ENCODE measurements around the gene KMT2B. TPM values are rescaled to one million over a fixed set of nuclear protein-coding genes. Genes with fewer than 3 reads are reported as not detected.

Gene KMT2B
- total and polyA plus RNA-seq, 2 of the 8 experiments (the other 6 are each of a cell fraction or from before 2014, with no cell fraction given), result 26.7 to 38.6 TPM

DNA sequence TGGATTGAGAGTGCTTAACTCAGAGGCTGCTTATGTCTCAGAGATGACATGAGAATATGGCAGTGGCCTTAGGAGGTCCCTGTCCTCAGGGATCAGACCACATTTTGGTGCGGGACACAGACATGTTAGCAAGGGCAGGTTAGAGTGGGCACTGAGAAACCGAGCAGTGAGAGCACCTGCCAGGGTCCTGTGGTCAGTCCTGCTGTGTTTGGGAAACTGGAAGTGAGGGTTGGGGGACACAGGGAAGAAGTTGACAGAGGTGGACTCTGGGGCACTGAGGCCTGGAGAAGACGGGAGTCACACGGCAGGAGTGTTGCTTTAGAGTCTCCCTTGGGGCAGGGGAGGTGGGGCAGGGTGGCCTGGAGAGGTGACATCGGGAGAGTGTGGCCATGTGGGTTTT lies 17.1 kb downstream of the KMT2B start:
- peaks cover 11 to 57% (median 44%) of the 10 kb centered on the region in 4 experiments; a peak in 7 of 8 replicates for H3K36me3 ChIP-seq (ENCODE audit: control insufficient read depth in 2 of 4, insufficient read depth in 4 of 4, low read length in 3 of 4)
- H3K4me1 ChIP-seq (replicated peaks in 1 of 4; ENCODE audit: control insufficient read depth in 3 of 4, insufficient read depth in 4 of 4, low read length in 3 of 4), result peaks cover 0 to 3% (median 0%) of the 10 kb centered on the region in 4 experiments; a peak in 2 of 7 replicates
- no peak overlapping the region for H4K8ac ChIP-seq (ENCODE audit: extremely low read depth, insufficient read depth, low read length)
- H2BK12ac ChIP-seq (ENCODE audit: low read depth, low read length), result no peak overlapping the region
- H3K4me2 ChIP-seq (ENCODE audit: insufficient read depth in 1 of 2, low read depth in 2 of 2, low read length in 2 of 2), result no peak overlapping the region
- no peak overlapping the region for H3K23ac ChIP-seq (ENCODE audit: insufficient read length)
- FAIRE-seq, result no peak
- H2BK20ac ChIP-seq (ENCODE audit: low read length), result no peak overlapping the region
- no peak overlapping the region for H2BK120ac ChIP-seq (replicated peaks; ENCODE audit: low read depth, low read length)
- no peaks in the 10 kb centered on the region for H3K79me2 ChIP-seq (ENCODE audit: control insufficient read depth in 1 of 2, insufficient read depth in 2 of 2, low read length in 2 of 2)
- no peak overlapping the region for H2BK15ac ChIP-seq (ENCODE audit: low read length)
- H3K23me2 ChIP-seq (ENCODE audit: low read depth, low read length), result peaks cover 1% of the 10 kb centered on the region; the same call in 1 of the 2 replicates
- no peak overlapping the region for H4K91ac ChIP-seq (replicated peaks; ENCODE audit: insufficient read length, low read length)
- ChIA-PET CTCF (ENCODE audit: partially characterized antibody) (interaction anchor here (0.9 to 8.9 kb wide), 3 partner anchors 9 to 83 kb away, joined by 4 to 80 read pairs (median 7); no protein-coding TSS in a partner anchor), POLR2A (ENCODE audit: partially characterized antibody) (interaction anchor here (1.2 to 7.6 kb wide), 4 partner anchors 9 to 15 kb away, joined by 4 to 54 read pairs (median 22); partner anchors contain the start of genes LIN37, PSENEN and U2AF1L4)
- H3K9ac ChIP-seq (replicated peaks in 1 of 4; ENCODE audit: extremely low read depth in 1 of 4, low read depth in 3 of 4, low read length in 3 of 4), result no peak overlapping the region
- peaks cover 7 to 19% of the 10 kb centered on the region in 2 experiments for H4K20me1 ChIP-seq (replicated peaks in 1 of 2; ENCODE audit: control insufficient read depth in 1 of 2, insufficient read depth in 2 of 2, low read length in 2 of 2)
- no peak overlapping the region for H3K27ac ChIP-seq (ENCODE audit: low read depth, low read length)
- H3K79me1 ChIP-seq (ENCODE audit: low read depth, low read length), result no peaks in the 10 kb centered on the region
- no peak overlapping the region for H2AFZ ChIP-seq (ENCODE audit: low read length)
- TF ChIP-seq ATF3 (IDR thresholded peaks at IDR 0.05; ENCODE audit: insufficient read depth, low read depth, low read length) (no peak), JUN (IDR thresholded peaks at IDR 0.05; ENCODE audit: low read depth, low read length) (no peak), SRF (IDR thresholded peaks at IDR 0.05; ENCODE audit: low read depth, low read length) (no peak), CBX5 (IDR thresholded peaks at IDR 0.05; ENCODE audit: low read depth, low read length) (no peak), SIN3A (conservative IDR thresholded peaks at IDR 0.05 in 1 of 2, IDR thresholded peaks at IDR 0.05 in 1 of 2; ENCODE audit: low read depth in 1 of 2, low read length in 2 of 2) (no peak), CREB1 (IDR thresholded peaks at IDR 0.05) (no peak), RFX5 (IDR thresholded peaks at IDR 0.05; ENCODE audit: borderline replicate concordance, low read depth, low read length) (no peak), KDM4A (IDR thresholded peaks at IDR 0.05; ENCODE audit: low read depth, low read length, severe bottlenecking) (no peak)
- H3K9me3 ChIP-seq (ENCODE audit: insufficient read depth in 2 of 2, low read depth in 1 of 2, low read length in 1 of 2), result no peaks in the 10 kb centered on the region
- no peak overlapping the region for H4K5ac ChIP-seq (ENCODE audit: insufficient read length, low read depth, low read length)
- no peak overlapping the region for H2BK5ac ChIP-seq (ENCODE audit: low read depth, low read length)
- 92% methylated on average over 5 of the region's 5 CpGs; no CpG with 5 or more reads in 1 of the 2 experiments for WGBS, 2 experiments (ENCODE audit: extremely low coverage in 1 of 2, insufficient coverage in 1 of 2, insufficient read length in 1 of 2, insufficient replicate concordance in 2 of 2, low coverage in 1 of 2, low lambda C conversion rate in 2 of 2, missing lambda C conversion rate in 1 of 2)
- no peaks in the 10 kb centered on the region for H3K27me3 ChIP-seq (replicated peaks in 1 of 4; ENCODE audit: control insufficient read depth in 3 of 4, extremely low read depth in 1 of 4, insufficient read depth in 3 of 4, low read length in 3 of 4)
- DNase-seq (ENCODE audit: low read depth in 1 of 2, low spot score in 2 of 2), result no peak
- H3K18ac ChIP-seq (ENCODE audit: extremely low read depth, low read length), result no peak overlapping the region
- no peak overlapping the region for H3K4me3 ChIP-seq (ENCODE audit: extremely low read depth in 1 of 4, insufficient read depth in 2 of 4, low read depth in 3 of 4, low read length in 4 of 4)
- no peak overlapping the region for H3K4ac ChIP-seq (replicated peaks; ENCODE audit: insufficient read length, low read depth, low read length)
- no peak overlapping the region for H3K14ac ChIP-seq (ENCODE audit: insufficient read length)
- no peak overlapping the region for H3K56ac ChIP-seq (replicated peaks; ENCODE audit: insufficient read length, low read depth, low read length)
- H2AK5ac ChIP-seq (ENCODE audit: low read depth, low read length), result no peak overlapping the region

All from H1 (cell line).